ENCODE measurements around the gene SLCO4A1.

DNA sequence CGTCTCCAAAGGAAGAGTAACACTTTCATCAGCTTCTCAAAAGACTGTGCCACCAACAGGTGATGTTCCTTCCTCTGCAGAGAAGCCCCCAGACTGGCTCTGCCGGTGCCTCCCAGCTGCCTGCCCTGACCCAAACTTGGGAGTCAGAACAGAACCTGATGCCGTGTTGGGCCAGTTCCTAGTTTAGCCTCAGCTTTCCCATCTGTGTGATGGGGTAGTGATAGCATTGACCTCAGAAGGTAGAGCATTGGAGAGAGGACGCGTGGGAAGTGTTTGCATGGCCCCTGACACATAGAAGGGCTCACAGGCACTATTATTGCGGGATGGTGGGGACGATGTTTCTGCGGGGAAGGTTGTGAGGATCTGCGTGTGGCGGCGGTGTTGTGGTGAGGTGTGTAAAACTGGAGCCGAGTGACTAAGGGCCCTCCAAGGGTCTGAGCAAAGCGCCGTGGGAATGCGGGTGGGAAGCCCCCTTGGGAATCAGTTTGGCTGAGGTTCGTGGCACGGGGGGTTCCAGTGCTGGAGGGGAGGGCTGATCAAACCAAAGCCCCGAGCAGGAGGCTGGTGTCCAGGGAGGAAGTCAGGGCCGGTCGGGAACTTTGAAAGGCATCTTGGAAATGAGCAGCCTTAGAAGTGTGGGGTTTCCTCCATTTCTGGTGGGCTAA is 68.0 kb downstream of the SLCO4A1 start:
- TF ChIP-seq POLR2A (IDR thresholded peaks at IDR 0.05): no peak
- TF ChIP-seq, protein P1, sequence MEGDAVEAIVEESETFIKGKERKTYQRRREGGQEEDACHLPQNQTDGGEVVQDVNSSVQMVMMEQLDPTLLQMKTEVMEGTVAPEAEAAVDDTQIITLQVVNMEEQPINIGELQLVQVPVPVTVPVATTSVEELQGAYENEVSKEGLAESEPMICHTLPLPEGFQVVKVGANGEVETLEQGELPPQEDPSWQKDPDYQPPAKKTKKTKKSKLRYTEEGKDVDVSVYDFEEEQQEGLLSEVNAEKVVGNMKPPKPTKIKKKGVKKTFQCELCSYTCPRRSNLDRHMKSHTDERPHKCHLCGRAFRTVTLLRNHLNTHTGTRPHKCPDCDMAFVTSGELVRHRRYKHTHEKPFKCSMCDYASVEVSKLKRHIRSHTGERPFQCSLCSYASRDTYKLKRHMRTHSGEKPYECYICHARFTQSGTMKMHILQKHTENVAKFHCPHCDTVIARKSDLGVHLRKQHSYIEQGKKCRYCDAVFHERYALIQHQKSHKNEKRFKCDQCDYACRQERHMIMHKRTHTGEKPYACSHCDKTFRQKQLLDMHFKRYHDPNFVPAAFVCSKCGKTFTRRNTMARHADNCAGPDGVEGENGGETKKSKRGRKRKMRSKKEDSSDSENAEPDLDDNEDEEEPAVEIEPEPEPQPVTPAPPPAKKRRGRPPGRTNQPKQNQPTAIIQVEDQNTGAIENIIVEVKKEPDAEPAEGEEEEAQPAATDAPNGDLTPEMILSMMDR (IDR thresholded peaks at IDR 0.05): no peak
- no peak for TF ChIP-seq POLR2AphosphoS5 (IDR thresholded peaks at IDR 0.05)
